Activated naive CD4-positive, alpha-beta T cell treated with anti-CD3 and anti-CD28 coated beads, Interleukin-2, amount 10 ng/mL, durations not matched to agents 7 days and 5 days (primary cell): ENCODE results near the gene CASKIN2.
"Not testable (repeated sequence)": the region's sequence is repeated elsewhere in the genome, so short reads cannot be mapped to it uniquely, and the experiment has no call there.

Experiments
- CTCF ChIA-PET: fragments of 350-600 bp; sonication (Branson Sonifier 250); formaldehyde crosslinking; loops from one replicate; lab custom pipeline; 2021; ENCODE audit warnings: antibody characterized with exemption; lab: Charles Lee
- DNase-seq: peaks from one replicate; pipeline ENCODE4 v3.0.0-alpha.2; 2020
- H3K27ac Mint-ChIP-seq: one replicate; pipeline ENCODE4 v1.8.0; 2021; ENCODE audit warnings: mild to moderate bottlenecking, moderate library complexity, mixed read lengths
- H3K27me3 Mint-ChIP-seq: one replicate; pipeline ENCODE4 v1.8.0; 2021; ENCODE audit warnings: mild to moderate bottlenecking, mixed read lengths
- H3K36me3 Mint-ChIP-seq: one replicate; pipeline ENCODE4 v1.8.0; 2021; ENCODE audit warnings: mixed read lengths
- H3K4me1 Mint-ChIP-seq: one replicate; pipeline ENCODE4 v1.8.0; 2021; ENCODE audit warnings: mixed read lengths
- H3K4me3 Mint-ChIP-seq: one replicate; pipeline ENCODE4 v1.8.0; 2021; ENCODE audit warnings: mild to moderate bottlenecking, moderate library complexity, mixed read lengths
- H3K9me3 Mint-ChIP-seq: one replicate; pipeline ENCODE4 v1.8.0; 2021; ENCODE audit warnings: mixed read lengths

The CASKIN2 gene

GRCh38 chr17:75457047-75457654 is 58.2 kb downstream of the CASKIN2 start:
- peaks cover 2% of the 10 kb centered on the region for H3K36me3 Mint-ChIP-seq
- peak; percentile 23 for DNase-seq
- no peaks in the 10 kb centered on the region for H3K9me3 Mint-ChIP-seq
- peaks cover 39% of the 10 kb centered on the region for H3K4me1 Mint-ChIP-seq
- H3K4me3 Mint-ChIP-seq = peak overlapping the region; percentile 92
- H3K27me3 Mint-ChIP-seq = peaks cover 4% of the 10 kb centered on the region
- H3K27ac Mint-ChIP-seq = peak overlapping the region; percentile 78
- CTCF ChIA-PET = interaction anchor here (0.6 to 1.8 kb wide), 5 partner anchors 30 to 194 kb away, joined by 3 to 4 read pairs (median 4); partner anchors contain the start of gene MYO15B

- Mint-ChIP-seq H3K4me3 (peak within 1 kb of the TSS; percentile 92), H3K4me1 (peaks cover 39% of the 10 kb centered on the region), H3K27ac (peak within 1 kb of the TSS; percentile 82), H3K27me3 (peaks cover 4% of the 10 kb centered on the region), H3K9me3 (no peaks in the 10 kb centered on the region), H3K36me3 (peaks cover 2% of the 10 kb centered on the region)
- peak; percentile 94 for DNase-seq
- CTCF ChIA-PET = interaction anchor here (0.6 to 1.8 kb wide), 11 partner anchors 20 to 298 kb away, joined by 3 to 5 read pairs (median 4); partner anchors contain the start of genes MYO15B and TSEN54
Observed at GRCh38 chr17:75456417-75457046, 58.8 kb downstream of the CASKIN2 start, which contains the start of gene TMEM94. Gene TMEM94 (plus strand): TSS chr17:75456635. CDS start chr17:75471906, 15,271 bp downstream.

- CTCF ChIA-PET = interaction anchor here (0.6 to 1.8 kb wide), 11 partner anchors 19 to 298 kb away, joined by 3 to 5 read pairs (median 4); partner anchors contain the start of genes MYO15B and TSEN54
- H3K4me1 Mint-ChIP-seq = peaks cover 39% of the 10 kb centered on the region
Observed at GRCh38 chr17:75456039-75456416, 59.3 kb downstream of the CASKIN2 start.

GRCh38 chr17:75454672-75455071 is 60.7 kb downstream of the CASKIN2 start:
- H3K27ac Mint-ChIP-seq, H3K36me3 Mint-ChIP-seq, CTCF ChIA-PET, H3K4me3 Mint-ChIP-seq, DNase-seq, H3K9me3 Mint-ChIP-seq: not testable (repeated sequence)
- peaks cover 13% of the 10 kb centered on the region for H3K27me3 Mint-ChIP-seq
- peaks cover 39% of the 10 kb centered on the region for H3K4me1 Mint-ChIP-seq

More at GRCh38 chr17:75456039-75456416, 59.3 kb downstream of the CASKIN2 start:
- Mint-ChIP-seq H3K27me3 (peaks cover 9% of the 10 kb centered on the region), H3K36me3 (peaks cover 2% of the 10 kb centered on the region), H3K27ac (peak overlapping the region; percentile 82), H3K4me3 (peak overlapping the region; percentile 92), H3K9me3 (no peaks in the 10 kb centered on the region)
- no peak for DNase-seq

GRCh38 chr17:75454193-75454592 is 61.1 kb downstream of the CASKIN2 start:
- CTCF ChIA-PET = interaction anchor here (0.8 kb wide), 1 partner anchor 182 kb away, joined by 3 read pairs; no protein-coding TSS in a partner anchor
- Mint-ChIP-seq H3K36me3 (no peaks in the 10 kb centered on the region), H3K4me3 (no peak overlapping the region), H3K4me1 (peaks cover 37% of the 10 kb centered on the region), H3K27ac (no peak overlapping the region), H3K27me3 (peaks cover 18% of the 10 kb centered on the region), H3K9me3 (no peaks in the 10 kb centered on the region)
- no peak for DNase-seq

- Mint-ChIP-seq H3K27me3 (peaks cover 29% of the 10 kb centered on the region), H3K4me3 (no peak overlapping the region), H3K27ac (no peak overlapping the region), H3K9me3 (no peaks in the 10 kb centered on the region), H3K4me1 (peaks cover 9% of the 10 kb centered on the region), H3K36me3 (no peaks in the 10 kb centered on the region)
- DNase-seq = no peak
- CTCF ChIA-PET = no interaction called here
Observed at GRCh38 chr17:75450270-75450669, 65.1 kb downstream of the CASKIN2 start.
